ENCODE data around the gene KIAA1328. TPM values are rescaled to one million over a fixed set of nuclear protein-coding genes. Genes with fewer than 3 reads are reported as not detected.
"Not testable (repeated sequence)": the region's sequence is repeated elsewhere in the genome, so short reads cannot be mapped to it uniquely, and the experiment has no call there.

Gene KIAA1328
- total and polyA plus RNA-seq, 2 donors (not counting 3 experiments of a cell fraction or from before 2014, with no cell fraction given): 2.7 to 6.5 TPM

GRCh38 chr18:37166491-37166890 is 337.6 kb downstream of the KIAA1328 start:
- TF ChIP-seq POLR2AphosphoS5 (IDR thresholded peaks at IDR 0.05; ENCODE audit: insufficient read depth, low read depth, low read length) (no peak), FOS (IDR thresholded peaks at IDR 0.05; ENCODE audit: borderline replicate concordance, insufficient read depth, low read length) (no peak), MYC (IDR thresholded peaks at IDR 0.05; ENCODE audit: low read depth, low read length) (no peak), GATA2 (IDR thresholded peaks at IDR 0.05; ENCODE audit: insufficient read depth, insufficient read length, low read depth, low read length) (no peak), EZH2 (IDR thresholded peaks at IDR 0.05; ENCODE audit: borderline replicate concordance, low read depth, low read length, severe bottlenecking) (no peak), JUN (IDR thresholded peaks at IDR 0.05; ENCODE audit: borderline replicate concordance, insufficient read depth, insufficient read length, low read depth) (no peak), POLR2A (IDR thresholded peaks at IDR 0.05; ENCODE audit: low read depth, low read length) (no peak), MAX (IDR thresholded peaks at IDR 0.05; ENCODE audit: insufficient read depth, insufficient read length) (no peak), CTCF (IDR thresholded peaks at IDR 0.05; ENCODE audit: extremely low read depth in 1 of 2, insufficient read depth in 1 of 2, low read depth in 1 of 2, low read length in 2 of 2) (no peak)
- H3K27ac ChIP-seq (ENCODE audit: insufficient read depth, low read depth, low read length): no peak overlapping the region
- no peaks in the 10 kb centered on the region for H4K20me1 ChIP-seq (replicated peaks; ENCODE audit: control insufficient read depth, extremely low read depth, insufficient read depth, low read length)
- ChIA-PET CTCF (no interaction called here), POLR2A (no interaction called here)
- H3K9ac ChIP-seq (replicated peaks; ENCODE audit: extremely low read depth, insufficient read depth, low read length): no peak overlapping the region
- H3K4me3 ChIP-seq (replicated peaks in 1 of 3; ENCODE audit: insufficient read depth in 1 of 3, low read depth in 1 of 3, low read length in 3 of 3): no peak overlapping the region
- dilution Hi-C loops (cut with MboI; ENCODE audit: extremely low pct_ligation_motif_present, low sequenced_read_pairs): no loop called here
- H2AFZ ChIP-seq (ENCODE audit: low read depth, low read length): no peak overlapping the region
- no peaks in the 10 kb centered on the region for H3K79me2 ChIP-seq (ENCODE audit: control insufficient read depth, insufficient read depth, low read length)
- no TSS peak for BruUV-seq (replicated peaks)
- no peaks in the 10 kb centered on the region for H3K9me3 ChIP-seq (replicated peaks; ENCODE audit: control insufficient read depth, insufficient read depth, low read length)
- H3K9me1 ChIP-seq (replicated peaks; ENCODE audit: control insufficient read depth, extremely low read depth, insufficient read depth, low read length): no peaks in the 10 kb centered on the region
- no peak overlapping the region for H3K4me2 ChIP-seq (ENCODE audit: insufficient read depth, low read length)
- no peaks in the 10 kb centered on the region for H3K36me3 ChIP-seq (ENCODE audit: control insufficient read depth in 2 of 2, extremely low read depth in 1 of 2, insufficient read depth in 2 of 2, low read length in 2 of 2)
- DNase-seq (ENCODE audit: low read depth, low spot score) (no peak), FAIRE-seq (no peak)
- no peaks in the 10 kb centered on the region for H3K4me1 ChIP-seq (ENCODE audit: control insufficient read depth, extremely low read depth, insufficient read depth, low read length)
- intact Hi-C loops (cut with micrococcal nuclease): loop anchor here (10.0 kb wide), 1 partner anchor 162 kb away; no protein-coding TSS in a partner anchor
- H3K27me3 ChIP-seq (ENCODE audit: control insufficient read depth in 2 of 2, insufficient read depth in 2 of 2, low read length in 2 of 2): no peaks in the 10 kb centered on the region

- H3K79me2 ChIP-seq (ENCODE audit: control insufficient read depth, insufficient read depth, low read length); BruUV-seq (replicated peaks); H3K9me1 ChIP-seq (replicated peaks; ENCODE audit: control insufficient read depth, extremely low read depth, insufficient read depth, low read length); CTCF ChIA-PET; POLR2A ChIA-PET; H3K9ac ChIP-seq (replicated peaks; ENCODE audit: extremely low read depth, insufficient read depth, low read length); H2AFZ ChIP-seq (ENCODE audit: low read depth, low read length); H3K4me3 ChIP-seq (replicated peaks in 1 of 3; ENCODE audit: insufficient read depth in 1 of 3, low read depth in 1 of 3, low read length in 3 of 3); FAIRE-seq; H3K27me3 ChIP-seq (ENCODE audit: control insufficient read depth in 2 of 2, insufficient read depth in 2 of 2, low read length in 2 of 2); H4K20me1 ChIP-seq (replicated peaks; ENCODE audit: control insufficient read depth, extremely low read depth, insufficient read depth, low read length); H3K36me3 ChIP-seq (ENCODE audit: control insufficient read depth in 2 of 2, extremely low read depth in 1 of 2, insufficient read depth in 2 of 2, low read length in 2 of 2); H3K4me1 ChIP-seq (ENCODE audit: control insufficient read depth, extremely low read depth, insufficient read depth, low read length); H3K27ac ChIP-seq (ENCODE audit: insufficient read depth, low read depth, low read length); DNase-seq (ENCODE audit: low read depth, low spot score); dilution Hi-C loops (cut with MboI; ENCODE audit: extremely low pct_ligation_motif_present, low sequenced_read_pairs); H3K4me2 ChIP-seq (ENCODE audit: insufficient read depth, low read length); H3K9me3 ChIP-seq (replicated peaks; ENCODE audit: control insufficient read depth, insufficient read depth, low read length): not testable (repeated sequence)
- intact Hi-C loops (cut with micrococcal nuclease): loop anchor here (10.0 kb wide), 1 partner anchor 162 kb away; no protein-coding TSS in a partner anchor
Measured at GRCh38 chr18:37166966-37167365, 338.0 kb downstream of the KIAA1328 start.
